ENCODE measurements around the gene SSTR4. TPM values are rescaled to one million over a fixed set of nuclear protein-coding genes. Genes with fewer than 3 reads are reported as not detected.

SSTR4 gene
- total RNA-seq, 1 experiment from 2014 or later = not detected

GRCh38 chr20:23032056-23032749, 2.9 kb upstream of the SSTR4 start:
- CTCF ChIA-PET = interaction anchor here (1.1 to 1.5 kb wide), 2 partner anchors 19 to 57 kb away, joined by 3 to 4 read pairs; no protein-coding TSS in a partner anchor
- no peaks in the 10 kb centered on the region for H3K9me3 Mint-ChIP-seq
- no peak overlapping the region for H3K4me3 Mint-ChIP-seq
- DNase-seq (ENCODE audit: low spot score) = no peak
- H3K4me1 Mint-ChIP-seq = peaks cover 6% of the 10 kb centered on the region
- POLR2A ChIA-PET = no interaction called here
- ATAC-seq = no peak
- H3K27ac Mint-ChIP-seq = no peak overlapping the region
- no peak for TF ChIP-seq SOX15 (CRISPR knock-in tag; IDR thresholded peaks at IDR 0.05)
- no peak for TF ChIP-seq EMX1 (CRISPR knock-in tag; IDR thresholded peaks at IDR 0.05)
- TF ChIP-seq ZNF138 (CRISPR knock-in tag; conservative IDR thresholded peaks at IDR 0.05) = no peak
- H3K36me3 Mint-ChIP-seq = no peaks in the 10 kb centered on the region
- H3K27me3 Mint-ChIP-seq (ENCODE audit: low read depth) = peaks cover 47% of the 10 kb centered on the region

DNA sequence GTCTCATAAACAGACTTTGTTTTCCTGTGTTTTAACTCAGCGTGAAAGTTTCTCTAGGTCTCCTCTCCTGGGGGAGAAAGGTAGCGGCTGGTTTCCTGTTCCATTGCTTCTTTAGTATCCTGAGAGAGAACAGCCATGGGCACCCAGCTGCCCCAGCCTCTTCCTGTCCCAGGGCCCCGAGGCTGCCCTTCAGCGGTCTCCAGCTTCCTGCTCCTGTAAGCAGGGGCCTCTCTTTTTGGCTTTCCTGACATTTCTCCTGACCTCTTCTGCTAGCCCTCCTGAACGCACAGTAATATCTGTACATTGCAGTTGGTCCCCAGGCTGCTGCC, 2.4 kb upstream of the SSTR4 start:
- Mint-ChIP-seq H3K9me3 (no peaks in the 10 kb centered on the region), H3K36me3 (no peaks in the 10 kb centered on the region), H3K27ac (no peak overlapping the region), H3K4me3 (no peak overlapping the region), H3K27me3 (ENCODE audit: low read depth) (peaks cover 52% of the 10 kb centered on the region), H3K4me1 (peaks cover 7% of the 10 kb centered on the region)
- CTCF ChIA-PET = interaction anchor here (1.1 to 1.5 kb wide), 2 partner anchors 18 to 58 kb away, joined by 3 to 4 read pairs; no protein-coding TSS in a partner anchor
- ATAC-seq (no peak), DNase-seq (ENCODE audit: low spot score) (no peak)
- POLR2A ChIA-PET = no interaction called here
- TF ChIP-seq NR3C1 (CRISPR knock-in tag; conservative IDR thresholded peaks at IDR 0.05; ENCODE audit: low read depth) = no peak
- TF ChIP-seq FOXK1 (CRISPR knock-in tag; IDR thresholded peaks at IDR 0.05) = no peak
- no peak for TF ChIP-seq ZNF423 (CRISPR knock-in tag; IDR thresholded peaks at IDR 0.05)
- TF ChIP-seq ZMAT4 (CRISPR knock-in tag; IDR thresholded peaks at IDR 0.05) = no peak
- no peak for TF ChIP-seq CREB1 (CRISPR knock-in tag; IDR thresholded peaks at IDR 0.05)
- no peak for TF ChIP-seq FOXP4 (CRISPR knock-in tag; IDR thresholded peaks at IDR 0.05)
- TF ChIP-seq MYBL2 (CRISPR knock-in tag; IDR thresholded peaks at IDR 0.05) = no peak
- TF ChIP-seq, protein P1, sequence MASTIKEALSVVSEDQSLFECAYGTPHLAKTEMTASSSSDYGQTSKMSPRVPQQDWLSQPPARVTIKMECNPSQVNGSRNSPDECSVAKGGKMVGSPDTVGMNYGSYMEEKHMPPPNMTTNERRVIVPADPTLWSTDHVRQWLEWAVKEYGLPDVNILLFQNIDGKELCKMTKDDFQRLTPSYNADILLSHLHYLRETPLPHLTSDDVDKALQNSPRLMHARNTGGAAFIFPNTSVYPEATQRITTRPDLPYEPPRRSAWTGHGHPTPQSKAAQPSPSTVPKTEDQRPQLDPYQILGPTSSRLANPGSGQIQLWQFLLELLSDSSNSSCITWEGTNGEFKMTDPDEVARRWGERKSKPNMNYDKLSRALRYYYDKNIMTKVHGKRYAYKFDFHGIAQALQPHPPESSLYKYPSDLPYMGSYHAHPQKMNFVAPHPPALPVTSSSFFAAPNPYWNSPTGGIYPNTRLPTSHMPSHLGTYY (CRISPR knock-in tag; IDR thresholded peaks at IDR 0.05) = no peak

- H3K9me3 Mint-ChIP-seq = no peaks in the 10 kb centered on the region
- no peak for TF ChIP-seq JUN (CRISPR knock-in tag; IDR thresholded peaks at IDR 0.05)
- no peak for TF ChIP-seq CBFB (CRISPR knock-in tag; IDR thresholded peaks at IDR 0.05; ENCODE audit: low read depth)
- no peak for TF ChIP-seq E2F4 (CRISPR knock-in tag; IDR thresholded peaks at IDR 0.05; ENCODE audit: borderline replicate concordance, low read depth)
- TF ChIP-seq TEAD1 (CRISPR knock-in tag; IDR thresholded peaks at IDR 0.05) = no peak
- no peak for TF ChIP-seq E2F5 (CRISPR knock-in tag; IDR thresholded peaks at IDR 0.05)
- DNase-seq (ENCODE audit: low spot score) (no peak), ATAC-seq (no peak)
- H3K4me1 Mint-ChIP-seq = peaks cover 7% of the 10 kb centered on the region
- H3K4me3 Mint-ChIP-seq = no peak overlapping the region
- H3K27ac Mint-ChIP-seq = no peak overlapping the region
- no peaks in the 10 kb centered on the region for H3K36me3 Mint-ChIP-seq
- CTCF ChIA-PET = interaction anchor here (1.3 to 2.9 kb wide), 3 partner anchors 16 to 201 kb away, joined by 4 to 25 read pairs (median 4); partner anchors contain the start of gene THBD
- POLR2A ChIA-PET = interaction anchor here (0.5 kb wide), 1 partner anchor 206 kb away, joined by 3 read pairs; no protein-coding TSS in a partner anchor
- H3K27me3 Mint-ChIP-seq (ENCODE audit: low read depth) = peaks cover 64% of the 10 kb centered on the region
These were observed 1.2 kb upstream of the SSTR4 start for GRCh38 chr20:23033918-23034317.

All from WTC11 (cell line).